Myocyte (in vitro differentiated cells): ENCODE measurements around the gene CDKL4. TPM values are rescaled to one million over a fixed set of nuclear protein-coding genes. Genes with fewer than 3 reads are reported as not detected.
"Not testable (repeated sequence)": the region's sequence is repeated elsewhere in the genome, so short reads cannot be mapped to it uniquely, and the experiment has no call there.

ENCODE experiments used
- DNase-seq: peaks from one replicate; pipeline ENCODE4 v3.0.0-alpha.2; 2012; ENCODE audit warnings: low read depth
- polyA plus RNA-seq: library from polyadenylated mRNA; unstranded; fragments of >200 nt; gene quantifications from one replicate; pipeline ENCODE4 v1.2.1, GENCODE V29; 2012; ENCODE audit warnings: missing spikeins
- total RNA-seq: library from RNA; depleted of rRNA; stranded (reverse); fragments of >200 nt; gene quantifications from 2 replicates; pipeline ENCODE4 v1.2.3, GENCODE V29; 2014

The CDKL4 gene
- 1.6 and 3.5 TPM in 2 replicates for total RNA-seq
- 0.05 TPM for polyA plus RNA-seq

DNA sequence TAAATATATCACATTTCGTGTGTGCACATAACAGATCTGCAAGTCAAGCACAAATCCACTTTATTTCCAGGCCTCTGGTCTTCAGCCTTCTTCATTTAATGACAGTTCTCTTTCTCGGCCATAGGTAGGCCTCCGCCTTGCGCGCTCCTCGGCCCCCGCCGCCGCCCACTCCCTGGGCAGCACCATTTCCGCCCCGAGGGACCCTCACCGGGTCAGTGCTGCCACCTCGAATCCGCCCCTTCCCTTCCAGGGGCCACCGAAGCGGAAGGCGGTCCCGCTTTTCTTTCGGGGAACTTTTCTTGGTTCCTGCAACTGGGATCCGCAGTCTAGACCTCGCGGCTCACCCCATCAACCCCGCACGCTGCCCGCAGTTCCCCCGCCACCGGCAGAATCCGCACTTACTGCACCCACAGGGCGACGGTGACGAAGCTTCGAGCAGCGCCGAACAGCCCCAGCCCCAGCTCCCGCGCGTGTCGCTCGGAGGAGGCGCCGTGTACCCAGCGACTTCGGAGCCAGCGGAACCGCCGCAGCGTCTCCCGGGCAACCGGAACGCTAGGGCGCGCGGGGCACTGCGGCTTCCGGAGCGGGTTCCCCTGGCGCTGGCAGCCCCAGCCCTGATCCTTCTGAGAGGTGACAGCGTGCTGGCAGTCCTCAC lies at the start of gene CDKL4:
Gene CDKL4 (minus strand): TSS at position 502 of the 655 bp plus-strand sequence.
- no peak for DNase-seq

DNA sequence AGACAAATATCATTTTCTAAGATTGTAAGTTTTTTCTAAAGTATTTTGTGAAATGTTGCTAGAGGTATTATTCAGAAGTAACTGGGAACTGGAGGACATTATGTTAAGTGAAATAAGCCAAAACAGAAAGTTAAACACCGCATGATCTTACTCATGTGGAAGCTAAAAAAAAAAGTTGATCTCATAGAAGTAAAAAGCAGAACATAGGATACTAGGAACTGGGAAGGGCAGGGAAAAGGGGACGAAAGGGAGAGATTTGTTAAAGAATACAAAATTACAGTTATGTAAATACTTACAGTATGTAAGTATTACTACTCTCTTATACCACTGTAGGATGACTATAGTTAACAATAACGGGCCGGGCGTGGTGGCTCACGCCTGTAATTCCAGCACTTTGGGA lies 46.7 kb upstream of the CDKL4 start:
- DNase-seq: no peak

DNA sequence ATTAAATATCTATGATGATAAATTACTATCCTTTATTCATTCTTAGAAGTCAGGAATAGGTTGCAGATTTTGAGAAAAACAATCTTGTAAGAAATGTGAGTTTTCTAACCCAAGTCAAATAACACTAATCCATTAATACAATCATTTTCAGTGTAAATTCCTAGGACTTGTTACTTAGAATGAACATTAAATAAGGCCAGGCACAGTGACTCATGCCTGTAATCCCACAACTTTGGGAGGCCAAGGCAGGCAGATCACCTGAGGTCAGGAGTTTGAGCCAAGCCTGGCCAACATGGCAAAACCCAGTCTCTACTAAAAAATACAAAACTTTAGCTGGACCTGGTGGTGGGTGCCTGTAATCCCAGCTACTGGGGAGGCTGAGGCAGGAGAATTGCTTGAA lies 45.8 kb upstream of the CDKL4 start:
- DNase-seq: no peak

DNA sequence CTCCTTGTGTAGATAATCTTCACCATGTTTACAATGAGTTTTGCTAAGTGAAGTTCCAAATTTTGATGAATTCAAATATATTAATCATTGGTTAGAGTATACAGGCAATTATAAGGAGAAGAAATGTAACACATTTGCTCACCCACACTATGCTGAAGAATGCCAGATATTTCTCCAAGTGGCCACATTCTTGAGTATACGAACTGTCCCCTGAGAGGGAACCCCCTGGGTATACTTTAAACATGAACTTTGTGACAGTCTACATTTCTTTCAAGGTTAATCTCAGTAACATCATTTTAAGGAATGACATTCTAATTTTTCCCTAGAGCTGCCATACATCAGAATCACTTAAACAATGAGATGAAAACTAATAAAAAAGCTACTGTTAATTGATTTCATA lies 39.8 kb upstream of the CDKL4 start:
- no peak for DNase-seq

DNA sequence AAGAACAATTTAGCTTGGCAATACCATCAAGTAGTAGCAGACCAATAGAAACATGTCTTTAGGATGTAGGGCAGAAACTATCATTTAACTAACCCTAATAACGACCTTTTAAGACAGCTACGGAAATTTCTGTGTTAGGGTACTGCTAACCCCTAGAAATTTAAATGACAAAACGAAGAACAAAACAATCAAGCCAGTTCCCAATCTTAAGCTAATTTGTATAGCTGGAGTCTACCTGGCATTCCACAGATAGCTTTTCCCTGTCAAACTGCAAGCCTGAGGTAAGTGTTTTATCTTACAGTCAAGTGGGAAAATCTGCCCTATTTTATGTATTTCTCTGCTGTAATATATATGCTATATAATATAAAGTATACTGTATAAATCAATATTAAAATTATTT lies 37.6 kb upstream of the CDKL4 start:
- DNase-seq: no peak

DNA sequence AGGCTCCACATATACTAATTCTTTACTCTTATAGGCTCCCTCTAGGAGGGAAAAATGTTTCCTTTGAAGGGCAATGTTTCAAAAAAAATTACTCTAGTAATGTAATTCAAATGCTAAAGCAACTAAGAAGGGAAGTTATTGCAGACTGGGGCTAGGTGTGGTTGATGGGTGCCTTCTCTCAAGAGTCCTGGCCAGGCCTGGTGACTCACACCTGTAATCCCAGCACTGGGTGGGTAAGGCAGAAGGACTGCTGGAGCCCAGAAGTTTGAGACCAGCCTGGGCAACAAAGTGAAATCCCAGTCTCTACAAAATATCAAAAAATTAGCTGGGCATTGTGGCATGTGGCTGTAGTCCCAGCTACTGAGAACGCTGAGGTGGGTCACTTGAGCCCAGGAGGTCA lies 31.2 kb upstream of the CDKL4 start:
- DNase-seq: no peak

DNA sequence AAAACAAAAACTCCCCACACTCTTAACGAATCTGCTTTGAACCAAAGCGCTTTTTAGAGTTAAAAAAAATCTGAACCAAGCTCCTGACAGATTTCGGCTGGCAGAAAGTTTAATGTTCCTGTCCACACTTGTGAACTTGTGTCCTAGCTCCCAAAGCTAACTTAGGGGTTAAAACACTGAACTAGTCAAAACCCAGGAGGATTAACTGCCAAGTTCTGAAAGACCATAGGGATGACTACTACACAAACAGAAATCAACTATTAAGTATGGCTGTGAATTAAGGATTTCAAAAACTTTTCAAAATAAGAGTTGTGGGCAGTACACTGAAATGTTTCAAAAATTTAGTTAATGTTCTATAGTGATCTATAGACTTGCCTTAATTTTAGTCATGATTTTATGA lies 26.2 kb upstream of the CDKL4 start:
- no peak for DNase-seq

DNA sequence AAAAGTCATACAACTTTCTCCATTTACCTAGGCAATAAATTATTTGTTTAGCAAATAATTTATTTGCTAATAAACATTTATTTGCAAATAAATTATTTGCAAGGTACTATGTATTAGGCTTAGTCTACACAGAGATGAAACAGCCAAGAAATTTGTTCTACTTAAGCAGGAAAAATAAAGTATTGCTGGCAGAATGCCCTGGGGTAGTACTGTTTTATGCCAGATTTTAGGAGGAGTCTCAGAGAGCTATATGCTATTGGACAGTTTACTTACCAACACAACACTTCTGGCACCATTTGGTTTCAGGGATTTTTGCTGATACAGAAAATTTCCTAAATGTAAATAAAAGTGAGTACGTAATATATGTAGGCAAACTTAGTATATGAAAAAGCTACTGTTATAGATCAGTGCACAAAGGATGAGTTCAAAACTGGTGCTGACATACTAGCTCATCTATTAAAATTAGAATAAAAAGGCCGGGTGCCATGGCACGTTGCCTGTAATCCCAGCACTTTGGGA lies 23.2 kb upstream of the CDKL4 start:
- peak; percentile 21 for DNase-seq

DNA sequence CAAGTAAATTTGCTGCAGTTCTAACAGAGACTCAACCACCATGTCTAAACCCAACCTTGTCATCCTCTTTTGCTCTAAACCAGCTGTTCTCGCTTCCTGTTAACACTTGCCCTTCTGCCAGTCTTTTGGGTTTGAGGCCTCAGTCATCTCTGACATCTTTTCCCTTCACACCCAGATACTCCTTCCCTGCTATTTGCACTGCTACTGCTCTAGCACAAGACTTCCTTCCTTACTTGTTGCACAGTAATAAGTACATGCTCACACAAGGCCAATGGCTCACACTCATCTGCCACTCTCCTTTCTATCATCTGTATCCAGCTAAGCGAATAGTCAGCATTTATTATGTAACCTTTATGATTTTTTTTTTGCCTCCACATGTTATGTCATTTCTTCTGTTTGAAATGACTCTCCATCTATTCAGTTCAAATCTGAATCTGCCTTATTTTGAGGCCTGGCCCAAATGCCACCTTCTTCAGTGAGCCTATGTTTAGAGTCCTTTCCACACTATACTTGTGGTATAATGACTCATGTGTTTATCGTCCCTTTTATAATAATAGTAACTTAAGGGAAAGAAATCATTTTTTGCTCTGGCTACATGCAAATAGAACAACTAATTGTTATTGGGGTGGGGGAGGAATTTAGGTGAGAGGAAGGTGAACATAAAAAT lies 22.5 kb upstream of the CDKL4 start:
- peak; percentile 49 for DNase-seq

DNA sequence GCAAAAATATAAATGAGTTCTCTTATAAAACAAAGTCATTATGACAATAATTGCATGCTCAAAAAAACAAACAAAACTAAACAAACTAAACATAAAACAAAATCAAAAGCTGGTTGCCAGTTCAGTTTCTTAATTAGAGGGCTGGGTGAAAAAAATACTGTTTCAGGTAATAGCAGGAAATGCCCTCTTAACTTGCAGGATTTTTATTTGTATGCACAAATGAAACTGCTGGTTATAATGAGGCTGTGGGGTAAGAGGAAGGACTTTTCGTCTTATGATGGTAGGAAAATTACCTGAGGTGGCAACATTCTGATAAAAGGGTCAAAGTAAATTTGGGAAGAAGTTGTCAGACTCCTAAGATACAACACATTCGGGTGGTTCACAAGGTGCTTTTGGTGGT lies 21.5 kb upstream of the CDKL4 start:
- DNase-seq: no peak

DNA sequence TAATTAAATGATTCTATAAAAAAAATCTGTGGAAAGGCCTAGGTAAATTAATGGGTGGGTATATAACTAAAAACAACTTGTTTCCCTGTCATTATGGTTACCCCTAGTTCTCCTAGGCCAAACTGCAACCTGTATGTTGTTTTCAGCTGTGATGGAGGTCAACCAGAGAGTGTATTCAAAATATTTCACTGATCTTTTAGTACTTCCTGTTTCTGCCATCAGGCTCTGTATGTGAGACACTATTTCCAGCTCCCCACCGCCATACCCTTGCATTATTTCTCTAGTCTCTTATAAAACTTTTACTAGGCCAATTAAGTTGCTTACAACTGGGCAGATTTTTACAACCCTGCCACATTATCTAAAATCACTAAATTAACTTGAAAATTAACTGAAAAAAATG lies 21.0 kb upstream of the CDKL4 start:
- no peak for DNase-seq

DNA sequence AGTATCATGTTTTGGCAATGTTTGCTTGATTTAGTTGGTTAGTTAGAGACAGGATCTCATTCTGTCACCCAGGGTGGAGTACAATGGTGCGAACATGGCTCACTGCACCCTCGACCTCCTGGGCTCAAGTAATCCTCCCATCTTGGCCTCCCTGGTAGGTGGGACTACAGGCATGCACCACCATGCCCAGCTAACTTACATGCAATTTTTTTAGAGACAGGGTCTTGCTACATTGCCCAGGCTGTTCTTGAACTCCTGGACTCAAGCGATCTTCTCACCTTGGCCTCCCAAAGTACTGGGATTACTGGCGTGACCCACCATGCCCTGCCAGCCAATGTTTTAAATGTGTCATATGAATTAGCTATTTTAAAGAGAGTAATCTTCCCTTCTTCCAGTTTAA lies 16.3 kb upstream of the CDKL4 start:
- DNase-seq: no peak

DNA sequence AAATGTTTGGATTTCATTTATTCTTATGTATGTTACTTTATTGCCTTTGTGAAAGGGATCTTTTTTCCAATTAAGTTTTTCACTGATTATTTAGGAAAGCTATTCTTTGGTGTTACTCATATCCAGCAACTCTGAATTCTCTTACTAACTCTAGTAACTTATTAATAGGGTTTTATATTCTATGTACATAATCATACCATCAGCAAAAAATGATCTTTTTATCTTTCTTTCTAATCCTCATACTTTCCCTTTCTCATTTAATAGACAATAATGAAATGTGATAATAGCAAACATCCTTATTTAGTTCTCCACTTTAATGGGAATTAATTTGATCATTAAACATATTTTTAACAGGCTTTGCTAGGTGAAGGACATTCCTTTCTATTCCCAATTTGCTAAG lies 12.3 kb upstream of the CDKL4 start:
- DNase-seq: no peak

DNA sequence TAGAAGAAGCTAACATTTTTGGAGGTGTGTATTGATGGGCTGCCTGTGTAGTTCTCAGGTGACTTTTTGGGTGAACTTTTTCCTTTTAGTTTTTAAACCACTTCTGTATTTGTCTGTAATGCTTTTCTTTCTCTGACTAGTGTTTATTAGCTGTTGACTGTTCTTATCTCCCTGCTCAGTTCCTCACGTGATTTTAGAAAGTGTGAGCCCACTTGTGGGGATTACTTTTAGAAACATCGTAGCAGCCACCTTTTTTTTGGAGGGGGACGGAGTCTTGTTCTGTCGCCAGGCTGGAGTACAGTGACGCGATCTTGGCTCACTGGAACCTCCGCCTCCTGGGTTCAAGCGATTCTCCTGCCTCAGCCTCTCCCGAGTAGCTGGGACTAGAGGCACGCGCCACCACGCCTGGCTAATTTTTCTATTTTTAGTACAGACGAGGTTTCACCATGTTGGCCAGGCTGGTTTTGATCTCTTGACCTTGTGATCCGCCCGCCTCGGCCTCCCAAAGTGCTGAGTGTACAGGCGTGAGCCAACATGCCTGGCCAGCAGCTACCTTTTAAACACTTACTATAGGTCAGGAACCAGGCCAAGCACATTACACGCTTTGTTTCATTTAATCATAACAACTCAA lies 9.2 kb upstream of the CDKL4 start:
- DNase-seq: no peak

DNA sequence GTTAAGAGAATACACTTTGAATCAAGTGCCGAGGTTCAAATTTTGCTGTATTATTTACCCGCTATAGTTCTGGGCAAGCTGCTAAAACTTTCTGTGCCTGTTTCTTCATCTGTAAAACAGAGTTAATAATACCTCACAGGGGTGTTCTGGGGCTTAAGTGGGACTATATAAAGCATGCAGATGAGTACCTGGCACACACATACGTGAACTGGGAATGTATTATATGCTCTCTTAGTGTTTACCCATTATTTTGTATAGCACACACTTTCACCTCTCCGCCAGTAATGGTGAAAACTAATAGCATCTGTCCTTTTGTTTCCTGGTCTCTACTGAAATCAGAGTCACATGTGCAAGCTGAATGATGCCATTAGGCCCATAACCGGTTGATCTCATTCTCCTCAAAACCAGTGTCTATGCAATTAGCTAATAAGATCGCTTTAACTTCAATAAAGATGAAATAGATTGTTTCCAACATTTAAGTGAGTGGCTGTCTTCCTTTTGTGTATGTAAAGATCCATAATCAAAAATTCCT lies 3.8 kb upstream of the CDKL4 start:
- no peak for DNase-seq

DNA sequence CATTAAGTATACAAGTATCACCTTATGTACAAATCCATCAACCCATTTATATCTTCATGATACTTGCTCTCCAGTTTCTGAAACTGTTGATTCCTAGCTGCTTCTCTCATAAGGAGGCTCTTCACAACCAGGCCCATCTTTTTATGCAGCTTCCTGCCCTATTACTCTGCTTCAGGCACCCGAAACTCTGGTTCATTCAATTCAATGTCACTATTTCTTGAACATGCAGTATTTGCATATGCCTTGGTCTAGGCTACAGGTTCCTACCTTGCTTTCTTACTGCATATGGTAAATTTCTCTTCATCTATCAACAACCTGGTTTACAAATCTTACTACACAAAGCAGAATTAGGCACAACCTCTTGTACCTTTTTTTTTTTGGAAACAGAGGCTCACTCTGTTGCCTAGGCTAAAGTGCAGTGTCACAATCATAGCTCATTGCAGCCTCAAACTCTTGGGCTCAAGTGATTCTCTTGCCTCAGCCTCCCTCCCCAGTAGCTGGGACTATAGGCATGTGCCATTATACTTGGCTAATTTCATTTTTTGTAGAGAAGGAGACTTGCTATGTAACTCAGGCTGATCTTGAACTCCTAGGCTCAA lies 2.7 kb upstream of the CDKL4 start:
- no peak for DNase-seq

DNA sequence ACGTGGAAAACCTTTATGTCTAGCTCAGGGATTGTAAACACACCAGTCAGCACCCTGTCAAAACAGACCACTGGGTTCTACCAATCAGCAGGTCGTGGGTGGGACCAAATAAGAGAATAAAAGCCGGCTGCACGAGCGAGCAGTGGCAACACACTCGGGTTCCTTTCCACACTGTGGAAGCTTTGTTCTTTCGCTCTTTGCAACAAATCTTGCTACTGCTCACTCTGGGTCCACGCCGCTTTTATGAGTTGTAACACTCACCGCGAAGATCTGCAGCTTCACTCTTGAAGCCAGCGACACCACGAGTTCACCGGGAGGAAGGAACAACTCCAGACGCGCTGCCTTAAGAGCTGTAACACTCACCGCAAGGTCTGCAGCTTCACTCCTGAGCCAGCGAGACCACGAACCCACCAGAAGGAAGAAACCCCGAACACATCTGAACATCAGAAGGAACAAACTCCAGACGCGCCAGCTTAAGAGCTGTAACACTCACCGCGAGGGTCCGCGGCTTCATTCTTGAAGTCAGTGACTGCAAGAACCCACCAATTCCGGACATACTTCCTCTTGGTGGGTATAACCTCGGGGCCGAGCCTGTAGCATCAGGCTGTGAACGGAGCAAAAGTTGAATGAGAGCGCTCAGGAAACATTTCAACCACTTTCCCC lies 1.3 kb upstream of the CDKL4 start:
- DNase-seq: not testable (repeated sequence)

DNA sequence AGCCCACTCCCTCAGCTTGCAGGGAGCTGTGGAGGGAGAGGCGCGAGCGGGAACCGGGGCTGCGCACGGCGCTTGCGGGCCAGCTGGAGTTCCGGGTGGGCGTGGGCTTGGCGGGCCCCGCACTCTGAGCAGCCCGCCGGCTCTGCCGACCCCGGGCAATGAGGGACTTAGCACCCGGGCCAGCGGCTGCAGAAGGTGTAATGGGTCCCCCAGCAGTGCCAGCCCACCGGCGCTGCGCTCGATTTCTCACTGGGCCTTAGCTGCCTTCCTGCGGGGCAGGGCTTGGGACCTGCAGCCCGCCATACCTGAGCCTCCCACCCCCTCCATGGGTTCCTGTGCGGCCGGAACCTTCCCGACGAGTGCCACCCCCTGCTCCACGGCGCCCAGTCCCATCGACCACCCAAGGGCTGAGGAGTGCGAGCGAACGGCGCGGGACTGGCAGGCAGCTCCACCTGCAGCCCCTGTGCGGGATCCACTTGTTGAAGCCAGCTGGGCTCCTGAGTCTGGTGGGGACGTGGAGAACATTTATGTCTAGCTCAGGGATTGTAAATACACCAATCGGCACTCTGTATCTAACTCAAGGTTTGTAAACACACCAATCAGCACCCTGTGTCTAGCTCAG lies 582 bp upstream of the CDKL4 start:
- DNase-seq: not testable (repeated sequence)

DNA sequence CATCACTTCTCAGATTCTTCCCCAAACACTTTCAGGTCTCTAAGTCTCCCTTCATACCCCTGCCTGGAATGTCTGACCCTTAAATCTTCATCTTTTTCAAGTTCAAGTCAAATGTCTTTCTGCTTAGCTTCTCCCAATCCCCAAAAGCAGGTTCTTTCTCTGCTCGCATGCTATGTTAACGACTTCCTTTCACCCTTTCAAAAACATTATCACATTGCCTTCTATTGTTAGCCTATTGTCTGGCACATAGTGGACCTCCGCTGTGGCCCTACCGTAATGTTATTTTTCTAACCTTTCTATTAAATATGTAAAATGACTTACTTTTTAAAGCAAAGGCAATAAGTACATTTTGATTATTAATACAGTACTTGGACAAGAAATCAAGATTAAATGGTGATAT lies 2.2 kb downstream of the CDKL4 start:
- DNase-seq: no peak

DNA sequence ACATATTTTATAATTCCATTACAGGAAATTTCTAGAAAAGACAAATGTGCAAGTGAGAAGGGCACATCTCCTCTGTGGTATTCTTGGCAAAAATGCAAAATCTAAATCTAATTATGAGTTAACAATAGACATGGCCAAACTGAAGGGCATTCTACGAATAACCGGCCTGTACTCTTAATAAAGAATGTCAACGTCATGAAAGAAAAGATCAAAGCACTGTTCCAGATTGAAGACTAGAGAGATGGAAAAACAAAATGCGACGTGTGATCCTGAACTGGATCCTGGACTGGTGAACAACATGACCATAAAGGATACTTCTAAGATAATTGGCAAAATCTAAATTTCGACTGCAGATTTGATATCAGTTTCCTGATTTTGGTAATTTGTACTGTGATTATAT lies 3.0 kb downstream of the CDKL4 start:
- DNase-seq: no peak

DNA sequence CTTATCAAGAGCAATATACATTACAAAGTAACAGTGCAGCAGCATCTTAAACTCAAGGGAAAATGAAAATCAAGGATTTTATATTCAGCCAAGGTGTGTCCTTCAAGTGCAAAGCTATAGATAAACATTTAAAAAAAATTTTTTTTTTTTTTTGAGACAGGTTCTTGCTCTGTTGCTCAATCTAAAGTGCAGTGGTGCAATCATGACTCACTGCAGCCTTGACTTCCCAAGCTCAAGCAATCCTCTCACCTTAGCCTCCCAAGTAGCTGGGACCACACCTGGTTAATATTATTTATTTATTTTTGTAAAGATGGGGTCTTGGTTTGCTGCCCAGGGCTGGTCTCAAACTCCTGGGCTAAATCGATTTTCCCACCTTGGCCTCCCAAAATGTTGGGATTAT lies 9.0 kb downstream of the CDKL4 start:
- DNase-seq: no peak
